ENCODE results near the gene ABCF2. TPM values are rescaled to one million over a fixed set of nuclear protein-coding genes. Genes with fewer than 3 reads are reported as not detected.

Gene ABCF2
- total RNA-seq, 1 donor from 2014 or later: 23.9 TPM

GRCh38 chr7:151186640-151187408 lies 40.2 kb downstream of the ABCF2 start, which contains the start of gene ASB10:
TSS of gene ASB10 (minus strand) at chr7:151187250. CDS start at chr7:151187130, 120 bp downstream.
- DNase-seq (peak; percentile 65), ATAC-seq (ENCODE audit: poor library complexity) (peak; percentile 88)
- intact Hi-C loops (cut with DNase I): no loop called here

GRCh38 chr7:151185762-151186639 lies 41.0 kb downstream of the ABCF2 start:
- ATAC-seq (ENCODE audit: poor library complexity) (peak; percentile 38), DNase-seq (no peak)
- intact Hi-C loops (cut with DNase I): no loop called here

- ATAC-seq (ENCODE audit: poor library complexity): no peak
- intact Hi-C loops (cut with DNase I): no loop called here
- no peak for DNase-seq
Measured at GRCh38 chr7:151181011-151181431, 46.0 kb downstream of the ABCF2 start.

- ATAC-seq (ENCODE audit: poor library complexity) (no peak), DNase-seq (no peak)
- intact Hi-C loops (cut with DNase I): no loop called here
Measured at GRCh38 chr7:151179946-151180345, 47.1 kb downstream of the ABCF2 start.

GRCh38 chr7:151179287-151179860 lies 47.6 kb downstream of the ABCF2 start:
- DNase-seq (no peak), ATAC-seq (ENCODE audit: poor library complexity) (no peak)
- intact Hi-C loops (cut with DNase I): no loop called here

- no peak for DNase-seq
- intact Hi-C loops (cut with DNase I): no loop called here
- ATAC-seq (ENCODE audit: poor library complexity): no peak
Measured at GRCh38 chr7:151178831-151179230, 48.2 kb downstream of the ABCF2 start.

GRCh38 chr7:151178236-151178635 lies 48.8 kb downstream of the ABCF2 start:
- no peak for DNase-seq
- intact Hi-C loops (cut with DNase I): no loop called here
- ATAC-seq (ENCODE audit: poor library complexity): no peak

- intact Hi-C loops (cut with DNase I): no loop called here
- DNase-seq (no peak), ATAC-seq (ENCODE audit: poor library complexity) (no peak)
Measured at GRCh38 chr7:151177310-151177709, 49.7 kb downstream of the ABCF2 start.

- intact Hi-C loops (cut with DNase I): no loop called here
Measured at GRCh38 chr7:151176401-151176800, 50.6 kb downstream of the ABCF2 start.

GRCh38 chr7:151175793-151176311 lies 51.2 kb downstream of the ABCF2 start:
- intact Hi-C loops (cut with DNase I): no loop called here
- ATAC-seq (ENCODE audit: poor library complexity) (no peak), DNase-seq (no peak)

More at GRCh38 chr7:151176401-151176800, 50.6 kb downstream of the ABCF2 start:
- DNase-seq (no peak), ATAC-seq (ENCODE audit: poor library complexity) (no peak)

- DNase-seq: no peak
- intact Hi-C loops (cut with DNase I): no loop called here
- ATAC-seq (ENCODE audit: poor library complexity): no peak
Measured at GRCh38 chr7:151175047-151175792, 51.8 kb downstream of the ABCF2 start.

GRCh38 chr7:151174246-151175046 lies 52.6 kb downstream of the ABCF2 start:
- ATAC-seq (ENCODE audit: poor library complexity) (peak; percentile 14), DNase-seq (peak; percentile 59)
- intact Hi-C loops (cut with DNase I): no loop called here

GRCh38 chr7:151173386-151174245 lies 53.4 kb downstream of the ABCF2 start:
- intact Hi-C loops (cut with DNase I): loop anchor here (2.0 kb wide), 1 partner anchor 49 kb away; no protein-coding TSS in a partner anchor
- no peak for ATAC-seq (ENCODE audit: poor library complexity)
- no peak for DNase-seq

GRCh38 chr7:151172273-151173141 lies 54.5 kb downstream of the ABCF2 start:
- DNase-seq (peak; percentile 89), ATAC-seq (ENCODE audit: poor library complexity) (peak; percentile 75)
- intact Hi-C loops (cut with DNase I): loop anchor here (2.0 kb wide), 1 partner anchor 48 kb away; no protein-coding TSS in a partner anchor

- ATAC-seq (ENCODE audit: poor library complexity) (no peak), DNase-seq (no peak)
- intact Hi-C loops (cut with DNase I): no loop called here
Measured at GRCh38 chr7:151168787-151169162, 58.2 kb downstream of the ABCF2 start.
